HG03342 (cell line): Measurements from ENCODE around the gene CNTNAP2.

Source experiments
- ATAC-seq: cut with Tn5 transposase; IDR thresholded peaks from one replicate; pipeline ENCODE4 v1.9.1; 2021; ENCODE audit warnings: mild to moderate bottlenecking, moderate library complexity; ENCODE audit not compliant: unreplicated experiment

Gene CNTNAP2

GRCh38 chr7:146554556-146554955 lies 438.0 kb downstream of the CNTNAP2 start:
- ATAC-seq, result no peak

DNA sequence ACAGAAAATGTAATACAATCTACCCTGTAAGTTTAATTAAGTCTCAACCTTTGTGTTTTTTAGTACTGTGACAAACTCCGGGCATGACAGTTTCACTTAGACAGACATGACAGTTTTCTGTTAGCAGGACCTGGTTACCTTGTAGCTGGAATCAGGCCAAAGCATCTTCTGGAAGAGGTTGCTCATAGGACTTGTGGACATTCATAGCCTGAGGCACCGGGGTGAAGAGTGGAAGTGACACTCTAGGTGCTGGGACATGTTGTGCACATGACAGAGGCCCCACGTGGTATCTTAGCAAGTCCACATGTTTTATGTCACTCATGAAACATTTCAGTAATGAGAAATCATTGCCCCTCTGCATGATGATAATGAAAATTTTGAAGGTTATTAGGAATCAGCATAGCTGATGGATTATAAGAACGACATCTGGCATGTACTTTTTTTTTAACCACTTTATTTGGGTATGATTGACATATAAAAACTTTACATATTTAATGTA lies 441.4 kb downstream of the CNTNAP2 start:
- ATAC-seq, result no peak

GRCh38 chr7:146565872-146566271 lies 449.3 kb downstream of the CNTNAP2 start:
- ATAC-seq, result no peak

GRCh38 chr7:146575903-146576302 lies 459.3 kb downstream of the CNTNAP2 start:
- ATAC-seq, result no peak

- ATAC-seq, result no peak
These were observed 475.4 kb downstream of the CNTNAP2 start for GRCh38 chr7:146591976-146592375.

DNA sequence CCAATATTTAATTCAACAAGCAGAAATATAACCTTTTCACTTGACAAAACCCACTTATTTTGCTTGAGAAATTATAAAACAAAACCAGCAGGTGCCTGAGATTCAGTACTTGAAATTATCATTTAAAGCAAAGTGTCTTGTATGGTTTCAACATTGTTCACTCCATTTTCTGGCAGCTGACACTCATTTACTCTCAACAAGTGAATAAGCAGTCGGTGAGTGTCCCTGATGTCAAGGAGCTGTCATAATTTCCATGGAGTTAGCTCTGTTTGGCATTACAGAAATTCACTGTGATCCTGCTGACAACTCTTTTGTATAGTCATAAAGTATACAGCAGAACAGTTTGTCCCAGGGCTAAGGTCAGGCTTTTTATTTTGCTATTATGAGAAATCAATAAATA lies 490.0 kb downstream of the CNTNAP2 start:
- no peak for ATAC-seq

- ATAC-seq, result no peak
These were observed 503.0 kb downstream of the CNTNAP2 start for GRCh38 chr7:146619641-146620040.

DNA sequence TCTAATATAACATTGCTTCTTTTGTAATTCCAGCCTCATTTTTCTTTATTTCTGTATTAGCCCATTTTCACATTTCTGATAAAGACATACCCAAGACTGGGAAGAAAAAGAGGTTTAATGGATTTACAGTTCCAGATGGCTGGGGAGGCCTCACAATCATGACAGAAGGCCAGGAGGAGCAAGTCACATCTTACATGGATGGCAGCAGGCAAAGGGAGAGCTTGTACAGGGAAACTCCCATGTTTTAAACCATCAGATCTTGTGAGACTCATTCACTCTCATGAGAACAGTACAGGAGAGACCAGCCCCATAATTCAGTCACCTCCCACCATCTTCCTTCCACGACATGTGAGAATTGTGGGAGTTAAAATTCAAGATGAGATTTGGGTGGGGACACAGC lies 510.3 kb downstream of the CNTNAP2 start:
- ATAC-seq, result no peak

DNA sequence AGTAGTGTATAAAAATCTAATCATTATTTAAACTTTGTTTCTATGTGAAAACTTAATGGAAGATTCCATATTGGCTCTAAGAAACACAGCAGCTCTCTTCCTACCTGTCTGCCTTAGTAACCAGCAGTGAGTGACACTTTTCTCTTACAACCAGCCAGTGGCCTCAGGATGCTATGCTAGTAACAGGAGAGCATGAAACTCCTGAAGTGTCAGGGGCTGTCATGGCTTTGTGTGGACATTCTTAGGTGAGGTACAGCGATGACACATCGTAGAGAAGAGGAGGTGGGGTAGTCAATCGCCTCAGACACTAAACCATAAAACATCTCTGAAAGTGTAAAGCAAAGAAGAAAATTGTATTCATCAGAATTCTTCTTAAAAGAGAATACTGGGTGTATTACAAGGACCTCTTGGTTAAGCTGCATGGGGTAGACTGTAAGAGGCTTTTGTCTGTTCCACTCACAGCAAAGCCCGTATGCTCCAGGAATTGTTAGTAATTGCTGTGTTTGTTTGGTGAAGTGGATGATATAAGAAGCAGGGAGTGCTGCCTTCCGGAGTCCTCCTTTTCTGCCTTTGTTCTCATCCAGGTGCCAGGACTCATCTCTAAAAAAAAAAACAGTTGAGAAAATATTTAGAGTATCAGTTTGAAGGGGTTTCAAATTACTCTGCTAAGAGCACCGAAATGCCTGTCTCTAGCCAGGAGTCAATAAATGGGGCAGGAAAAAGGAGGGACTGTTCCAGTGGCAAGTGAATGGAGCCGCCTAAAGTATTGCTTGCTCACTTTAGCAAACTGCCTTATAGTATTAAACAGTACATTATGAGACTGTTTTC lies 518.8 kb downstream of the CNTNAP2 start:
- no peak for ATAC-seq

DNA sequence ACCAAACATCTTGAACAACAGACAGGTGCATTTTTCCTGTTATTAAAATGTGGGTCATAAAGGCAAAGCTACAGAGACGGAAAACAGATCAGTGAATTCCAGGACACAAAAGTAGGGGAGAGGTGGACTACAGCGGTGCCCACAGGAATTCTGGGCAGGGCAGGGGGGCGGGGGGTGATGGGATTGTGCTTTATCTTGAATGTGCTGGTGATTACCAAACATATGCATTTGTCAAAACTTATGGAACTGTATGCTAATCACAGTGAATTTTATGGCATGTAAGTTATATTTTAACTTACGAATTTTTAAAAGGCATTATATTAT lies 519.4 kb downstream of the CNTNAP2 start:
- no peak for ATAC-seq

DNA sequence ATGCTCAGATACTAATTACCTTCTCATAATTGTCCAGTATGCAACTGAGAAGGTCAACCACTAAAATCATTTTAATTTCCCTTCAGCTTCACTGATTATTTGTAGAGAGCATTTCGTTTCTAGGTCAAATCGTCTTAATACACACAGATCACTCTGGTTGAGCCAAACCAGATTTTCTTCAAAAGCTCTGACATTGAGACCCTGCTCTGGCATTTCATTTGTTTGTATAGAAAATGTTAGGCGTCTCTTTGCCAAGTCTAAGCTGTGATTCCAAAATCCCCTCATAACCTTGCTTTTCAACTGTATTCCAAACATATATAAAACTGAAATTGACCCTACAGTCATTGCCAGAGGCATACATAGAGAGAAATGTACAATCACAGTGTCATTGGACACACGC lies 520.0 kb downstream of the CNTNAP2 start:
- ATAC-seq, result no peak

- ATAC-seq, result no peak
These were observed 522.7 kb downstream of the CNTNAP2 start for GRCh38 chr7:146639291-146639690.

DNA sequence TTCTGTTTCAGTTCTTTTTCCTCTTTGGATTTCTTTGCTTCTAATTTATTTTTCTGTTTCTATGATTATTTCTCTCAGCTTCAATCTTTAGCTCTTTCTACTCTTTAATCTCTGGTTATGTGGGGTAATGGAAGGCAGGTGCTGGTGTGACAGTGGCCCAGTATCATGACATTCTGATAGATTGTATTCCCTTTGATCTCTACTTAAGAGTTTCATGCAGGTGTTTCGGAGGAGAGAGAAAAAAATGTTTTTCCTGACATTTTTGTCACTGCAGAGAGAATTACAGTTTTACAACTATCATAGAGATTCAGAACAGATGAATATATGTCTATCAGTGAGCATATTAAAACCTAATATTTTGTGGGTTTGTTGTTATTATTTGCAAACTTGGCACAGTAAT lies 524.9 kb downstream of the CNTNAP2 start:
- ATAC-seq, result no peak

DNA sequence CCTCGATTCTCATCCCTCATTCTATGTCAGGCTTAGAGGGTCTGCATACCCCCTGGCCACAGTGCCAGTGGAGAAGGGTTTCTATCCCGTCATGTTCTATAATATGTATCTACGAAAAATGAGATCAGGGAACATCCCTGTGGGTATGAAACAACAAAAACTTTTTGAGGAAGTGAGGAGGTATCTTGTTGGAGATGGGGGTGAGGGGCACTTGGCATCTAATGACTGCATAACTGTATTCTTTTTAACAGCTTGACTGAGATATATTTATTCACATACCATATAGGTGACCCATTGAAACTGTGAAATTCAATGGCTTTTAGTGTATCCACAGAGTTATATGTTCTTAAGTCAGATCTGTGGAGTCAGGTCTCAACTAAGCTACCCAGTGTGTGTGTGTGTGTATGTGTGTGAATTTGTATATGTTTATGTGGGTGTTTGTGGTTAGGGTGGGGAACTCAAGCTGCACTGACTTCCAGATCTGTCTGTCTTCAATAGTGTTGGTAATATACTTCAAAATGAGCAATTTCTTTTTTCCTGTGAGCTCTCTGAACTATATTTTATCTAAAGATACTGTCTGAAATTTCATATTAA lies 528.9 kb downstream of the CNTNAP2 start:
- ATAC-seq, result no peak

DNA sequence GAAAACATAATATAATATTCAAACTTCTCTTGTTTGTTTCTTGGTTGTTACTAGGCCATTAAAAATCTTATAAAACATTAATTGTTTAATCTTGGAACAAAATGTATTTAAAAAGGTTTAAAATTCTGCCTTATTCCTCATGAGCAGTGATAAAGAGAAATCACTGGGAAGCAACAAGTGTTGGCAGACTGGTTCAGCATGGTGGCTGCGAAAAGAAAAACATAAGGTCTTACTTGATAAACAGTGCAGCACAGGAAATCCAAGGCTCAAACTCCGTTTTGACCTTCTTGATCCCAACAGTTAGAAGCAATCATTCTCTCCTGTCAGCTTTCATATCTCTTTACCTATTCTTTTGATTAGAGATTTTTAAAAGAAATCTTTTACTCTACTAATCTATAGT lies 530.8 kb downstream of the CNTNAP2 start:
- no peak for ATAC-seq

GRCh38 chr7:146652176-146652575 lies 535.6 kb downstream of the CNTNAP2 start:
- ATAC-seq, result no peak

DNA sequence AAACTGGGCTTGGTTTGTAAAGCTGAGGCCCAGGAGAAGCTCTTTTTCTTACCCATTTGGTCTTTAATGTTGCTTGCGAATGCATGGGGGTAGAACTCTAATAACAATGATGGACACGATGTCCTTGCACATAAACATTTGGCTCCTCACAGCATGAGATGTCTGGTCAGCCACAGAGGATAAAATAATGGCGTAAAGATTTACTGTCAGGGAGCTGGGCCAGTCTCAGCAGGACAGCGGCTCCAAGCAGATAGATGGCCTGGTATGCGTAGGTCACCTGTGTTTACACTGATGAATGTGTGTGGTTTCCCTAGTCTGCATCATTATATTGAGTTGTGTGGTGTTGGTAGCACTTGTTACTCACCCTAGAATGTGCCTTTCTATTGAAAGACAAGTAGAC lies 537.4 kb downstream of the CNTNAP2 start:
- no peak for ATAC-seq

- ATAC-seq, result no peak
These were observed 539.6 kb downstream of the CNTNAP2 start for GRCh38 chr7:146655928-146656797.

- ATAC-seq, result no peak
These were observed 540.4 kb downstream of the CNTNAP2 start for GRCh38 chr7:146656988-146657387.

GRCh38 chr7:146658604-146659003 lies 542.0 kb downstream of the CNTNAP2 start:
- no peak for ATAC-seq

- no peak for ATAC-seq
These were observed 543.1 kb downstream of the CNTNAP2 start for GRCh38 chr7:146659732-146660131.

- ATAC-seq, result no peak
These were observed 544.2 kb downstream of the CNTNAP2 start for GRCh38 chr7:146660839-146661238.
